Measurements from ENCODE around the gene LAMA2. TPM values are rescaled to one million over a fixed set of nuclear protein-coding genes. Genes with fewer than 3 reads are reported as not detected.

The LAMA2 gene
- total RNA-seq, 1 donor from 2014 or later = 0.17 TPM

DNA sequence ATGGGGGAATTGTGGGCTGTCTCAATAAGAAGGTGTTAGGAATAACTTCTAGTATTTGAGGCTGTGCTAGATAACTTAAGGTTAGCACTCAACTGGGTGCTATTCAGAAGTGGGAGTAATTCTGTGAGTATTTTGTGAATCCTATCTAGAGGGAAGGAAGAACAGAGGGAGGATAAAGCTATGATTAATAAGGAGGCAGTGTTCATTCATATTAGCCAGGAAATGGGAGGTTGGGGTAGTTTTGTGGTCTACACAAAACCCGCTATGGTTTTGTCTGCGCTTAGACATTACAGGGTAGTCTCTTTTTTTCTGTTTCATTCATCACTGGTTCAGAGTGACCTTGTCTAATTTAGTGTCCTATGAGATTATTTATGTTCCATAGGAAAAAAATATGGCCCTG is 486.0 kb downstream of the LAMA2 start:
- DNase-seq = no peak

DNA sequence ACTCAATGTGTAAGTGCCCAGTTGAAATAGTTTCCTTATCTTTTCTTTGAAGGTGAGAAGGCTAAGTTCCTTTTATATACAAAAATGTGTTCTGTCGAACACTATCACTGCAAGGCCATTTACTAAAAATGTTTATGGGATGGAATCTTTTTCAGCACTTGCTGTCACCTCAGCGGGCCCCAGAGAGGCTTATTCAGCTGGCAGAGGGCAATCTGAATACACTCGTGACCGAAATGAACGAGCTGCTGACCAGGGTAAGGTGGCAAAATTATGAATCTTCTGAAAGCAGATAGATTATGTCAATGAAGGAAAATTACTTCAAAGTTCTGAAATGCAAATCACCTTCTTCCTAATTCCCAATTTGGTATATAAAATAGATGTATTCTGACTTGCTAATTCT is 486.8 kb downstream of the LAMA2 start:
- no peak for DNase-seq

DNA sequence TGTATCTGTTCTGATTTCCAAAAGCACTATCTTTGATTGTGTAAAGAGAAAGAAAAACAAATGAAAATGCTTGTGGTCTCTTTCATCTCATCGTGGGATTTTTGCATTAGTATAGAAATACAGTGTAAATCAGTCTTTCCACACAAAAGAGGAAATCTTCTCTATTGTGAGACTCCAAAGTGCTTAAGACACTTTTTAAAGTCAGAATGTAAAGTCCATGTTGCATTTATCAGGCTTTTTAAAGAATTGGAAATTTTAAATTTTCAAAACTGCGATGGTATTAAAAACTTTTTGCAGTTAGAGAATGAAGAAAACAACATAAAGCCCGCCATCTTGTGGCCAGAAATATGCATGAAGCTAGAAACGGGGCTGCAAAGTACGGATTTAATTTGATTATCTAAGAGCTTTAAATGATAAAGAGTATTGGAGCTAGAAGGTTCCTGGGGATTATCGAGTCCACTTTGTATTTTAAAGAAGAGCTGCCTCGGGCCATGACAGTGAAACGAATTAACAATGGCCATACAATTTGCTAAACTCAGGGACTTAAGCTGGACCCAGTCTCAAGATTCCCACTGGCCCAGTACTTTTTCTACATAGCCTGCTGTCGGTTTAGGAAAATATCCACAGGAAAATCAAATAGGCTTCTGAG is 487.5 kb downstream of the LAMA2 start:
- peak; percentile 72 for DNase-seq

DNA sequence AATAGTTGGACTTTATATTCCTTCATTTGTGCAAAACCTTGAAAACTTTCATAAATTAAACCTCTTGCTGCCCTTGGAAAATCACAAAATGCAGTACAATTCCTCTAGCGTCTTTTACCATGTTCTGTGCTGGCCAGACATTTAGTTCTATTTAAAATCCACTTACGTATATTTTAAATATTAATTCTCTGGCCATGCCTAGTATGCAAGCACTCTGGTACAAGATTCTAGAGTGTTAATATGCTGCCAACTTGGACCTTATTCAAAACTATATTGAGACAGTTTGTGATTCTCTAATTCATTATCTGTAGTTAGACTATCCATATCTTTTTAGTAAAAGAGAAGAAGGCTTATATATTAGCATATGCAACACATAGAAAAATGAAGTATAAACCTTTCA is 498.9 kb downstream of the LAMA2 start:
- DNase-seq = no peak

DNA sequence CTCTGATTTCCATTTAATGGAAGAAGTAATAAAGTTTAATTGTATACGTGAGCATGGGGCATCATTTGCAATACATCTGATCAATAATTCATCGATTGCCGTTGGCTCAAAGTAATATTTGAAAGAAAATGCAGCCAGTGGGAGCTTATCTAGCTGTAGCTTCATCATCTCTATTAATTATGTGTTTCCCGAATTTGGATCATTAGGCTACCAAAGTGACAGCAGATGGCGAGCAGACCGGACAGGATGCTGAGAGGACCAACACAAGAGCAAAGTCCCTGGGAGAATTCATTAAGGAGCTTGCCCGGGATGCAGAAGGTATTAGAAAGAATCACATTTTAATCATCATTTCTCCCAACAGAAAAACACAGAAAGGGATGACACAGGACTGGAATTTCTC is 500.0 kb downstream of the LAMA2 start:
- DNase-seq = no peak

DNA sequence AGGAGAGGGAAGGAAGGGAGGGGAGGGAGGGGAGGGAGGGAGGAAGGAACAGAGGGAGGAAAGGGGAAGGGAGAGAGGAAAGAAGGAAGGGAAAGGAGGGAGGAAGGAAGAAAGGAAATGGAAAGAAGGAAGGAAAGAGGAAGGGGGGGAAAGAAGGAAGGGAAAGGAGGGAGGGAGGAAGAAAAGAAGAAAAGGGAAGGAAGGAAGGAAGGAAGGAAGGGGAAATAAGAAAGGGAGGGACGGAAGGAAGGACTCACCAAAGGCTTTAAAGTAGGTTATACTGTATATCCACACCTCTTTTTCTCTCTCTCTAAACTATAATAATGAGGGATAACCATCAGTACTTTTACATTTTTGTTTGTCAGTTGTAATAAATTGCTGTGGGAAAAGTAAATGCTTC is 502.2 kb downstream of the LAMA2 start:
- no peak for DNase-seq

DNA sequence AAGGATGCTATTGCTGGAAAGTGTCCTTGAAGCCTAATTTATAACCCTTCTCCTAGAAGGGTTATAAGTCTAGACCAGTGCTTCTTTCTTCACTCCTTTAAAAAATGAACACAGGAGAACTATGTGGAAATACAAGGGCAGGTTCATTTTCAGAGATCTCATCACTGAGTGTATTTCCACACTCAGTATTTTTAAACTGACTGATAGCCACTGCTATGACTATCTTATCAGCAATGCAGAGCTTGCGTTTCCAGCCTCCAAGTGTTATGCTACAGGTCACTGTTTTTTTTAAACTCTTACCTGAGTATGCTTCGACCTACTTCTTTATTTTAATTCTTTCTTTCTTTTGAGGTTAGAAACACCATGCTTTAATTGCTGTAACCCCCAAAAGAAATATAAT is 508.0 kb downstream of the LAMA2 start:
- DNase-seq = no peak

DNA sequence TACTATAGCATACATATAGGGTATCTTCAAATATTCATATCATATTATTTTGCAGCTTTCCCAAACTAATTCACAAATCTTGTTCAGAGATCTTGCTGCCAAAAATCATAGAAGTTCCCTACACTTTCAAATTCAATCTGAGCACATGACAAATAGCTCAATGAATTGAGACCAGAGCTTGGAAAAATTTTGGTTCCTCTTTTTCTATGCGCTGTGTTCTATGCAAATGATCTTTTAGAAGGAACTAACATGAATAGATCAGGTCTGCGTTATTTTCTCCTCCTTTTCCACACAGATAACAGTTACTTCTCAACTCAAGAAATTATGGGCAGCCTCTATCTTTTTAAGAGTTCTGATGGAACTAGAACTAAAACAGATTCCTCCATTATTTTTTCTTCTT is 510.7 kb downstream of the LAMA2 start:
- DNase-seq = no peak

DNA sequence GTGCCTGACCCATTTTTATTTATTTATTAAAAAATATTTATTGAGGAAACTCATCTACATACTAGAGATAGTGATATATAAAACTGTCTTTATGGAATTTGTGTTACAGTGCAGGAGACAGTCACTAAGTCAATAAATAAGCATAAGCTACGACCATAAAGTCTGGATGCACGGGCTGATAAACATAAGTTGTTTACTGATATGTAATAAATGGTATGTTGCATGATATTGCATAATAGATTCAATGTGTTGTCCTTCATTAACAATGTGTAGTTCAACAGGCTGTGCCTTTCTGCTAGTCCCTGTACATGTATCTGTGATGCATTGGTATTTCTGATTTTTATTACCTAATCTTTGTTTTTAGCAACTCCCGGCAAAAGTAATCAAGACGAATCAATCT is 515.8 kb downstream of the LAMA2 start:
- no peak for DNase-seq

DNA sequence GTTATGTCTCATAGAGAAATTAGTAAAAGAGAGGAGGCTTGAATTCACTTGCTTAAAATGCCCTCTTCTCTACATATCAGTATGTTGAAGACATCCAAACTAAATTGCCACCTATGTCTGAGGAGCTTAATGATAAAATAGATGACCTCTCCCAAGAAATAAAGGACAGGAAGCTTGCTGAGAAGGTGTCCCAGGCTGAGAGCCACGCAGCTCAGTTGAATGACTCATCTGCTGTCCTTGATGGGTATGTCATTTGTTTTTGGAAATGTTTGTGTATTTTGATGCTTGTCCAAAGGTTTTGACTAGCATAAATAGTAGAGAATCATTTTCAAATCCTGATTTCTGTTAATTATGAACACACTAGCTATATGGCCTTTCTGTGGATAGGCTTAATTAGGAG is 519.3 kb downstream of the LAMA2 start:
- DNase-seq = peak; percentile 1

DNA sequence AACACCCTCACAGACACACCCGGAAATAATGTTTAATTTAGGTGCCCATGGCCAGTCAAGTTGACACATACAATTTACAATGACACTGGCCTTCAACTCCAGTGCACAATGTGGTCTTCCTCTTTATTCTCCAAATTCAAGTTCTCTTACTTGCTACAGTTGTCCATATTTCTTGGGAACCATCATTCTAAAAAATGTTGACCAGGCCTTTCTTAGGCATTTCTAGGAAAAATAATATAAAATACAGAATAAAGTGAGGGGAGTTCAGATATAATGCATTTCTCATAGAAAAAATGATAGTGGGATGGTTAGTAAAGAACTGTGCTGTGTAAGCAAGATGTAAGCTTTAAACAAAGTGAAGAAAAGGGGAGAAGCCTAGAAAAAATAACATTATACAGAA is 528.2 kb downstream of the LAMA2 start:
- no peak for DNase-seq

DNA sequence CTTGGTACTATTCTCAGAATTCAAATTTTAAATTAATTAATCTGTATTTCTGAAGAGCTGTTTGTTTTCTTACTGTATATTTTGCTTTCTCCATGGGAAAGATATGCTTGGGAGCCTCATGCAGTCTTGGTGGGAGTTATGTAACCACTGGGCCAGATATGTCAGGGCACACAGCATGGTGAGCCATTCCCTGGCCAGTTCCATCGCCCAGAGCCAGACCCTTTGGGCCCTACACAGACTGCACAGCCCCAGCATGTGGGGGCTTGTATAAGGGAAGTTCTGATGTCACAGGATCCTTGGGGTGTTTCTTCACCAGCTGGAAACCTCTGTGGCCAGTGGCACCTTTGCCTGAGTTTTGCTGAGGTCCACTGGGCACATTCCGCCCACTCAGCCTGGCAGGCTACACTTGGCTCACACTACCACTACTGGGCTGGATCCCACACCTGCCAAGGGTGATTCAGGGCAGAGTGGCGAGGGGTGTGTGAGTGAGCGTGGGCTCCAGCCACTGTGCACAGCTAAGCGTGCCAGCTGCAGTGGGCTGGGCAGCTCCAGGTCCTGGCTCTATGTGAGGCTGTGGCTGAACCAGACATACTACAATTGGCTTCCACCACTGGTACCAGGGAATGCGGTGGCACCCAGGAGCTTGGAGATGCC is 533.5 kb downstream of the LAMA2 start:
- DNase-seq = no peak

DNA sequence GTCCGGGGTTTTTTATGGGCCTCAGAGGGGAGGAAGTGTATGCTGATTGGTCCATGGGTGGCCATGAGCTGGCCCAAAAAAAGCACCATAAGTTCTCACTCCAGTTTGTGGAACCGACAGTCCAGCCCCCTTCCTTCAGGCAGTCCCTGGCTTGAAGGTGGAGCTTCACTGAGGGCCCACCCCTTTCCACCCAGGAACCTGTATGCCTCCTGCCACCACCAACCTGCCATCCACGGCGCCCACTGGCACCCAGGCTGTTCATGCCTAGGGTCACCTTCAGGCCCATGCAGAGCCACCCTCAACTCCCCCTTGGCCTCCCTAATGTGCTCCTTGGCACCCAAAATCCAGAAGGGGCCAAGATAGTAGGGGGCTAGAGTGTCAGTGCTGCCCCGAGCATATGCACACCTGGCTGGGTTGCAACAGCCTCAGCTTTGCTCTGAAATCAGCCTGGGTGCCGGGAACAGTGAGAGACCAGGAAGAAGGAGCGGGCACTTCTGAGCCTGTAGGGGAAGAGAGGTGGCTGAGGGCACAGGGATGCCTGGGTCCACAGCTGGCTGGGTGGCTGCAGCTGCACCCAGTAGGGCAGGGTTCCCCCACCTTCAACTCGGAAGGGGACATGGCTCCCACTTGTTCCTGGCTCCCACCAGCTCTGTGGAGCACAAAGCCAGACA is 534.6 kb downstream of the LAMA2 start:
- no peak for DNase-seq

DNA sequence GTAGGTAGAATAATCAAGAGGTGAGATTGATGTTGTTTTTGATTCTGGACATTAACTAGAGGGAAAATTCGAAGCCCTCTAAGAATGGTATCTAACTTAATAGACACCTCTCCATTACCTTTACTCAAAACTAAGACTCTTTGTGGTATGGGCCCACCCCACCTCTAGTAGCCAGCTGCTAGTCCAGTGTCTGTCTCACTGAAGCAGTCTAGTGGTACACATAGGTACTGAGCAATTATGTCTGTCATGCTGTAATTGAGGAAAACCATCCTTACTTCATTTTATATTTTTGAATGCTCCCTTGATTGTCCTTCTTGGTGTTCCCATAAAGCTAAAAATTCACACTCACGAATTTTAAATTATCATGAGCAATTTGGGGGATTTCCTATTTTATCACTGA is 536.4 kb downstream of the LAMA2 start:
- DNase-seq = no peak

DNA sequence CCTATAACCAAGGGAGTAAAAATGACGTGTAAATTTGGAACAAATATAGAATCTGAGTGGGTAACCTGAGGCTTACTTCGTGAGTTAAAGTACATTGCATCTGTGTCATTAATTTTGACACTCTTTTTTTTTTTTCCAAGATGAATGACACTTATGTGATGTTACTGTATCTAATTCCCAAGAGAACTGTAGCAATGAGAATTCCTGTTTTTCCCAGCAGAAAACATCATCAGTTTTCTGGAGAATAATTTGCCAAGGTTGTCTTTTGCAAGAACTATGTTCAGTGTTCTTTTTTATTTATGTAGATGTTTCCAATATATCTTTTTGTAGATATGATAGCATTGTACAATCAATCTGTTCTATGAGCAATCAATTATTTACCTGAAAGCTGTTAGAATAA is 543.4 kb downstream of the LAMA2 start:
- DNase-seq = no peak

DNA sequence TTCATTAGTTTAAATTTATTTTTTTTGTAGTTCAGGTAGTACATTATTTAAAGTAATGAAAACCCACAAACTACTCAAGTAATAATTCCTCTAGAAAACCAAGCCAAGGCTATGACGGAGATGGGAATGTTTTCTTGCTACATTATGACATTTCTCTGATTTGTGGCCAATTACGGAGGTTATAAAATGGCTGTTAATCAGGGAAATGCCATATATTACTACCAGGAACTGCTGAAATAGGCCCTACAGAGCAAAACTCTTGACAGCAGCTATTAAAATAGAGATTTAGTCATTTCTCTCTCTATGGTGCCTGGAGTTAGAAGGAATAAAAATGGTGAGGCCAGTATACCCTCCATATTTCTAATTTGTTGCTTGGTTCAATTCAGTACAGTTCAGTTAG is 547.0 kb downstream of the LAMA2 start:
- DNase-seq = no peak

DNA sequence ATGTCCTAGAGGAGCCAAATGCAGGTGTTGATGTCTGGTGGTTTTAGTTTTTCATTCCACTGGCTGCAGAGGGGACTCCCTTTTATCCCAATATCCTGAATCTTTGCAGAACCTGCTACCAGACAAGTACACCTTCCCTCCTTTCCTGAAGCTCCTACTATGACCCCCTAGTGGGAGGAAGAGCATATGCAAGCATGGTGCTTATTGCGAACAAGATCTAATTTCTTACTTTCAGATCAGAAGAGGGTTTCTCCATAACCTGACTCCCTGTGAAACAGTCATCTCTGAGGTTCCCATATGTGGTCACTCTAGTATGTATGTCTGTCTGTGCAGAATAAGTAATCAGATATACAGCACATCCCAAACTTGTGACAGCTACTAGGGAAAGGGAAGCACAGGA is 549.8 kb downstream of the LAMA2 start:
- DNase-seq = no peak

DNA sequence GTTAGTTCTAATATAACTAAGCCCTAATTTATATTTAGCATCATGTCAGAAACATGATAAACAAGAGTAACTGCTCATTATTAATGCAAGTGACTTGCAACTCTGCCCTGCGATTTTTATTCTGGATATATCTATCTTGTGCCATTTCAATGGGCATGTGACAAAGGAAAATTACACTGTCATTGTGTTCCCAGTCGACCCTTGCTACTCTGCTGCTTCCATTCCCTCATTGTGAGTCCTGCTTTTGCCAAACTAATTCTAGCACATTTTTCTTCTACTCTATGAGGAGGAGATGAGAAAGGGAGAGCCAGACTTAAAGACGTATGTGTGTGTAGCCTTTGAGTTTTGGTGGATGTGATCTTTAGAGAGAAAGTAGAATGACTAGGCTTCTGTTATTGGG is 551.2 kb downstream of the LAMA2 start:
- DNase-seq = no peak

DNA sequence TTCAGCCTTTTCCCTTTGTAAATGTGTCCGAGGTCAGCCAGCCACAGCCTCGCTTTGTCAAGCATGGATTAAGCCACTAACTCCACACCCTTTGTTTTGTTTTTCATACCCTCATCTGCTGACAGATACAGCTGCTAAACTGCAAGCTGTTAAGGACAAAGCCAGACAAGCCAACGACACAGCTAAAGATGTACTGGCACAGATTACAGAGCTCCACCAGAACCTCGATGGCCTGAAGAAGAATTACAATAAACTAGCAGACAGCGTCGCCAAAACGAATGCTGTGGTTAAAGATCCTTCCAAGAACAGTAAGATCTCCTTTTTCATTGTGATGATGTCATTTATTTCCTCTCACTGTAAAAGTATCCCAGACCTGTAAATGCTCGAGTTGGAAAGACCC is 557.8 kb downstream of the LAMA2 start:
- peak; percentile 3 for DNase-seq

DNA sequence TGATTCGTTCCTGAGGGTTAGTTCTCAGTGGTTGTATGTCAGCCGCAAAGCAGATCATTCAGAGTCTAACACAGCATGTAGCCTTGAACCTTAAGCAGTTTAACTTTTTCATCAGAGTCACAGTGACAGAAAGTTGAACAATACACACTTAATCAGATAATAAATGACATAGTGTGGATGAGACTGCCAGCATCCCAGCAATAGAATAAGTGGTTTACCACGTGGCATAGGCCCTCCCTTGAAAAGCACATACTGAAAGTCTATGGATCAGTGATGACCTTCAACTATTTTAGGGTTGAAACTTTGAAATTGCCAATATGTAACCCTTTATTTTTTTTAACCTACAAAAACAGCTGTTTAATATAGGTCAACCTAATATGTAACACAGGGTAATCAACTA is 561.7 kb downstream of the LAMA2 start:
- DNase-seq = no peak

DNA sequence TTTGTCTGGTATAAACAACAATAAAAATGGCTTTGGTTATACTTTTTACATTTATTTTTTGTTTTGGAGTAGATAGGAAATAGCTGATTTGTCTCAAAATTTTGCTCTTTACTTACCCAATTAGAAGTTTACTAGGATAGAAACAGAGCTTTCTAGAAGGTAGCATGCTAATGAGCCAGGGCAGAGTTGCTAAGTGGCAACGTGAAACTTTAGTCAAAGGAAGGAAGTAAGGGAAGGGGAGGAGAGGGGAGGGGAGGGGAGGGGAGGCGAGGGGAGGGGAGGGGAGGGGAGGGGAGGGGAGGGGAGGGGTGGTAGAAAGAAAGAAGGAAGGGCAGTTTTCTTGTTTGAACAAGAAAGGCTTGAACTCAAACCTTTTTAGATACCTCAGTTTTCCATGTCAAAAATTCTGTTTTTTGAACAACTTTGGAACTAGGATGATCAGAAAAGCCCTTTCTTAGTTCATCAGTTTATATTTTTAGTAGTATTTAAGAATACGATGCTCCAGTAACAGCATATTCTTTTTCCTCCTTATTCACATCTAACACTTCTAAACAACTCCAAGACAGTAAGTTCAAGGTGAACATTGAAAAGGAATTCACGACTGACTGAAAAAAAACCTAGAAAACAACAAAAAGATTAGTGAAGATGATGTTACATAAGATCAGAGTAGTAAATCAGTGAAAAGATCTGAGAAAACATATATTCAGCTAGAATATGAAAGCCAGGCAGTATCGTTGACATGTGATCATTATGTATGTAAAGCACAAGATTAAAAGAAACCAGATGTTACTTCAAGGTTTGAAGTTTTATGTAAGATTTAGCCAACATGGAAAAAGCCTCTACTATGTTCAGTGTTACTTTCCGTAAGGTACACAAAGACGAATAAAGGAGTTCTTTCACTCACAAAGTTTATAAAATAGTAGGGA is 563.6 kb downstream of the LAMA2 start:
- no peak for DNase-seq

DNA sequence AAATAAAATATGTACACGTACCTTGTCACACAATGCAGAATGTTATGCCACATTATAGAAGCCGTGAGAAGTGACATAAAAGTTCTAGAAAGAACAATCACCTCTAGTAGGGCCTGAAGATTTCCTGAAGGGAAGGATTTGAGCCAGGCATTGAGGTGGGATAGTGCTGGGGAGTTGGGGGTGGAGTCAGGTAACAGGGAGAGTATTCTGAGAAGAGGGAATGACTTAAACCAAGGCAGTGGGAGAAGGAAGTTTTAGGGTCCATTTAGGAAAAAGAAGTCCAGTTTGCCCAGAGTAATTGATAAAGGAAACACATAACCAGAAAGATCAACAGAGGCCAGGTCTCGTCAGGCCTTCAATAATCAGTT is 564.2 kb downstream of the LAMA2 start:
- DNase-seq = no peak

DNA sequence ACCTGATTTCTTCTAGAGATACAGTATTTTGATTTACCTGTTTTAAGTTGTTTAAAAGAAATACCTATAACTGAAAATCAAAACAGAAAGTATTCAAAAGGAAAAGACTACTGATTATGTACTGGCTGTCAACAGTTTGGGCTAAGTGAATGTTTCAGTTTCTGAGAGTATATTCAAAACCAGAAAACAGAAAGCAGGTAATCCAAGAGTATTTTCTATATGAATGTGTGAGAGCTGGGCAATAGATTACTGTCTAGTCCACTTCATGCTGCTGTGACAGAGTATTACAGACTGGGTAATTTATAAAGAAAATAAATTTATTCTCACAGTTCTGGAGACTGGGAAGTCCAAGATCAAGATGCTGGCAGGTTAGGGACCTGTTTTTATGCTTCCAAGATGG is 566.0 kb downstream of the LAMA2 start:
- DNase-seq = no peak
